HG02840 (cell line): Measurements from ENCODE around the gene EXOC4.

ENCODE experiments used
- ATAC-seq: cut with Tn5 transposase; IDR thresholded peaks from one replicate; pipeline ENCODE4 v1.9.1; 2021; ENCODE audit warnings: mild to moderate bottlenecking, moderate library complexity, moderate number of reproducible peaks; ENCODE audit not compliant: unreplicated experiment, low FRiP score

The EXOC4 gene

DNA sequence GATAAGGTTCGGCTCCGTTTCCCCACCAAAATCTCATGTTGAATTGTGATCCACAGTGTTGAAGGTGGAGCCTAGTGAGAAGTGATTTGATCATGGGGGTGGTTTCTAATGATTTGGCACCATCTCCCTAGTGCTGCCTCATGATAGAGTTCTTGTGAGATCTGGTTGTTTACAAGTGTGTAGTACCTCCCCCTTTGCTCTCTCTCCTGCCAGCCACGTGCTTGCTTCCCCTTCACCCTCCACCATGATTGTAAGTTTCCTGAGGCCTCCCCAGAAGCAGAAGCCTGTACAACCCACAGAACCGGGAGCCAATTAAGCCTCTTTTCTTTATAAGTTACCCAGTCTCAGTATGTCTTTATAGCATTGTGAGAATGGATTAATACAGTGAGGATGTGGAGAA lies 862.1 kb downstream of the EXOC4 start:
- ATAC-seq = no peak
